ENCODE measurements around the gene HSD17B12.

Gene HSD17B12

GRCh38 chr11:43895601-43896000 lies 215.1 kb downstream of the HSD17B12 start:
- TF ChIP-seq CTCF (IDR thresholded peaks at IDR 0.05; ENCODE audit: low read depth, low read length, missing control alignments): no peak
- H3K27ac ChIP-seq: no peak overlapping the region
- DNase-seq: no peak
- in situ Hi-C loops (cut with HindIII; ENCODE audit: low pct_ligation_motif_present, low sequenced_read_pairs): no loop called here
- H3K36me3 ChIP-seq (replicated peaks): peaks cover 40% of the 10 kb centered on the region
- no peak overlapping the region for H3K4me3 ChIP-seq (ENCODE audit: low read depth, low read length)
- no peaks in the 10 kb centered on the region for H3K27me3 ChIP-seq (replicated peaks)

- peaks cover 20% of the 10 kb centered on the region for H3K36me3 ChIP-seq (replicated peaks)
- H3K4me3 ChIP-seq (ENCODE audit: low read depth, low read length): no peak overlapping the region
- TF ChIP-seq CTCF (IDR thresholded peaks at IDR 0.05; ENCODE audit: low read depth, low read length, missing control alignments): no peak
- no peak for DNase-seq
- no peaks in the 10 kb centered on the region for H3K27me3 ChIP-seq (replicated peaks)
- H3K27ac ChIP-seq: no peak overlapping the region
- in situ Hi-C loops (cut with HindIII; ENCODE audit: low pct_ligation_motif_present, low sequenced_read_pairs): no loop called here
Observed at GRCh38 chr11:43898574-43898973, 218.0 kb downstream of the HSD17B12 start.

- Histone ChIP-seq H3K27ac (no peak overlapping the region), H3K27me3 (replicated peaks) (no peaks in the 10 kb centered on the region), H3K36me3 (replicated peaks) (peaks cover 18% of the 10 kb centered on the region), H3K4me3 (ENCODE audit: low read depth, low read length) (no peak overlapping the region)
- in situ Hi-C loops (cut with HindIII; ENCODE audit: low pct_ligation_motif_present, low sequenced_read_pairs): no loop called here
- no peak for TF ChIP-seq CTCF (IDR thresholded peaks at IDR 0.05; ENCODE audit: low read depth, low read length, missing control alignments)
- DNase-seq: no peak
Observed at GRCh38 chr11:43899094-43899493, 218.6 kb downstream of the HSD17B12 start.

- peaks cover 15% of the 10 kb centered on the region for H3K36me3 ChIP-seq (replicated peaks)
- in situ Hi-C loops (cut with HindIII; ENCODE audit: low pct_ligation_motif_present, low sequenced_read_pairs): loop anchor here (25.0 kb wide), 1 partner anchor 136 kb away; the partner anchor contains the start of gene ACCSL
- no peak for DNase-seq
Observed at GRCh38 chr11:43901551-43901950, 221.0 kb downstream of the HSD17B12 start.

GRCh38 chr11:43903078-43903477 lies 222.5 kb downstream of the HSD17B12 start:
- in situ Hi-C loops (cut with HindIII; ENCODE audit: low pct_ligation_motif_present, low sequenced_read_pairs): loop anchor here (25.0 kb wide), 1 partner anchor 134 kb away; the partner anchor contains the start of gene ACCSL
- peaks cover 11% of the 10 kb centered on the region for H3K36me3 ChIP-seq (replicated peaks)
- H3K27ac ChIP-seq: no peak overlapping the region
- no peaks in the 10 kb centered on the region for H3K27me3 ChIP-seq (replicated peaks)
- DNase-seq: no peak
- H3K4me3 ChIP-seq (ENCODE audit: low read depth, low read length): no peak overlapping the region
- no peak for TF ChIP-seq CTCF (IDR thresholded peaks at IDR 0.05; ENCODE audit: low read depth, low read length, missing control alignments)

More at GRCh38 chr11:43901551-43901950, 221.0 kb downstream of the HSD17B12 start:
- Histone ChIP-seq H3K27ac (no peak overlapping the region), H3K27me3 (replicated peaks) (no peaks in the 10 kb centered on the region), H3K4me3 (ENCODE audit: low read depth, low read length) (no peak overlapping the region)
- no peak for TF ChIP-seq CTCF (IDR thresholded peaks at IDR 0.05; ENCODE audit: low read depth, low read length, missing control alignments)

GRCh38 chr11:43903969-43904368 lies 223.4 kb downstream of the HSD17B12 start:
- peaks cover 11% of the 10 kb centered on the region for H3K36me3 ChIP-seq (replicated peaks)
- no peak for DNase-seq
- TF ChIP-seq CTCF (IDR thresholded peaks at IDR 0.05; ENCODE audit: low read depth, low read length, missing control alignments): no peak
- no peak overlapping the region for H3K4me3 ChIP-seq (ENCODE audit: low read depth, low read length)
- H3K27ac ChIP-seq: no peak overlapping the region
- in situ Hi-C loops (cut with HindIII; ENCODE audit: low pct_ligation_motif_present, low sequenced_read_pairs): loop anchor here (25.0 kb wide), 1 partner anchor 133 kb away; the partner anchor contains the start of gene ACCSL
- no peaks in the 10 kb centered on the region for H3K27me3 ChIP-seq (replicated peaks)
